Measurements from ENCODE around the gene DEAF1. TPM values are rescaled to one million over a fixed set of nuclear protein-coding genes. Genes with fewer than 3 reads are reported as not detected.

The DEAF1 gene
- total RNA-seq, 1 experiment from 2014 or later = 62.2 TPM

DNA sequence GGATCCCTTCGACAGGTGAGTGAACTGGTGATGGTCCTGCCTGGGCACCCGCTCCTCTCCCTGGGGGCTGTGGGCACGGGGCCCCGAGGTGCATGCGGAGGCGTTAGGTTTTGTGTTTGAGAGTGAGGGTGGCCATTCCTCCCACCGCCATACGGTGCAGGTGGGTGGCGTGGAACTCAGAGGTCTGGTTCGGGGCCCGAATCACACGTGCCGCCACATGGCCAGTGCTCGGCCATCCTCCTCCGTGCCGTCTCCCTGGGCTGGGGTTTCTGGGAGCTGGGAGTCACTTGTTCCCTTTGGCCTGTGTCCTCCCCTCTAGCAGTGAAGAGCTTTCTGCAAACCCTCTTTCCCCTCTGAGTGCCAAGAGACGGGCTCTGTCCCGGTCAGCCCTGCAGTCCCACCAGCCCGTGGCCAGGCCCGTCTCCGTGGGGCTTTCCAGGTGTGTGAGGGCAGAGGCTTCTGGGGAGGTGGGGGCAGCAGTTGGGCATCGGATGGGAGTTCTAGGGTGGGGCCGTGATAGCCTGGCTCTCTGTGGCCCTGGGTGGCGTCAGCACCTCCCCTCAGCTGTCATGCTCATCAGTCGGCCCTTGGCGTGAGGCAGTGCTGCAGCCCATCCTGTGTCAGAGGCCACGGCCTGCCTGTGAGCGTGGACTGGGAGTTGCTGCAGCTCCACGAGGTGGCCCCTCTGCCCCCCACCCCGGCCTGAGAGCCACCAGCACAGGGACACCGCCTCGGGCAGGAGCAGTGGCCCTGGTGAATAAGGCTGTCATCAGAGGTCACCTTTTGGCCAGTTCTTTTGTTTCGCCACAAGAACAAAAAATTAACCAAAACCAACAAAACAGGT, 89.5 kb downstream of the DEAF1 start:
- peaks cover 43% of the 10 kb centered on the region for H3K36me3 Mint-ChIP-seq
- no peak overlapping the region; the same call in 1 of the 2 replicates for H3K27ac Mint-ChIP-seq
- ChIA-PET CTCF (interaction anchor here (0.8 to 1.1 kb wide), 2 partner anchors 35 to 58 kb away, joined by 3 read pairs; no protein-coding TSS in a partner anchor), POLR2A (no interaction called here)
- no peak overlapping the region for H3K4me3 Mint-ChIP-seq
- no peaks in the 10 kb centered on the region for H3K4me1 Mint-ChIP-seq
- no peaks in the 10 kb centered on the region for H3K27me3 Mint-ChIP-seq (ENCODE audit: low read depth)
- DNase-seq (ENCODE audit: low spot score) (no peak), ATAC-seq (no peak)
- no peaks in the 10 kb centered on the region for H3K9me3 Mint-ChIP-seq
- TF ChIP-seq, protein P1, sequence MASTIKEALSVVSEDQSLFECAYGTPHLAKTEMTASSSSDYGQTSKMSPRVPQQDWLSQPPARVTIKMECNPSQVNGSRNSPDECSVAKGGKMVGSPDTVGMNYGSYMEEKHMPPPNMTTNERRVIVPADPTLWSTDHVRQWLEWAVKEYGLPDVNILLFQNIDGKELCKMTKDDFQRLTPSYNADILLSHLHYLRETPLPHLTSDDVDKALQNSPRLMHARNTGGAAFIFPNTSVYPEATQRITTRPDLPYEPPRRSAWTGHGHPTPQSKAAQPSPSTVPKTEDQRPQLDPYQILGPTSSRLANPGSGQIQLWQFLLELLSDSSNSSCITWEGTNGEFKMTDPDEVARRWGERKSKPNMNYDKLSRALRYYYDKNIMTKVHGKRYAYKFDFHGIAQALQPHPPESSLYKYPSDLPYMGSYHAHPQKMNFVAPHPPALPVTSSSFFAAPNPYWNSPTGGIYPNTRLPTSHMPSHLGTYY (CRISPR knock-in tag; IDR thresholded peaks at IDR 0.05) = no peak
- TF ChIP-seq, protein P2, sequence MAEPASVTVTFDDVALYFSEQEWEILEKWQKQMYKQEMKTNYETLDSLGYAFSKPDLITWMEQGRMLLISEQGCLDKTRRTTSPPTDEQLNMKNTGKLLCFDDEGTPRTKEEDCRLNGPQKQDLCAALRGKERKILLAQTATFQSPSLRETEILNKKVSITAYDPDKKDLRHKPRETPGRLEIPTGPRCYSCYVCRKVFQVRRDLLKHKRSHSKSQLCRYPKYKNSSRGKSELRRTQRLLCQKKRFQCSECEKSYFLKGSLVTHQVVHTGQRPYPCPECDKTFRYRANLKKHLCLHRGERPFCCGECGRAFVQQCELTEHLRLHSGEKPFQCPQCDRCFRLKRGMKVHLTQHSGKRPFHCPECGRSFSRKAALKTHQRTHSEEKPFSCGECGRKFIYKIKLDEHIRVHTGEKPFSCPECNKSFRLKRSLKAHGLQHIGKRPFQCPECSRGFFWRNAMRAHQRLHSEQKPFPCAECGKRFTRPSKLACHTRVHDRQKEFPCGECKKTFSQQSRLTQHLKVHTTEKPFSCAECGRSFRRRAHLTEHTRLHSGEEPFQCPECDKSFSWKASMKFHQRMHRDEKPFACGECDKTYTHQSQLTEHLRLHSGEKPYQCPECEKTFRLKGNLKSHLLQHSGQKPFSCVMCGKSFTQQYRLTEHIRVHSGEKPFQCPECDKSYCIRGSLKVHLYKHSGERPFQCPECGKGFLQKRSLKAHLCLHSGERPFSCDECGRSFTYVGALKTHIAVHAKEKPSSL (CRISPR knock-in tag; conservative IDR thresholded peaks at IDR 0.05) = no peak
- TF ChIP-seq SOX15 (CRISPR knock-in tag; IDR thresholded peaks at IDR 0.05) (no peak), ZNF138 (CRISPR knock-in tag; conservative IDR thresholded peaks at IDR 0.05) (no peak), ZNF416 (CRISPR knock-in tag; IDR thresholded peaks at IDR 0.05) (no peak), JUN (CRISPR knock-in tag; IDR thresholded peaks at IDR 0.05) (no peak), FOXJ3 (CRISPR knock-in tag; IDR thresholded peaks at IDR 0.05; ENCODE audit: borderline replicate concordance) (no peak)

DNA sequence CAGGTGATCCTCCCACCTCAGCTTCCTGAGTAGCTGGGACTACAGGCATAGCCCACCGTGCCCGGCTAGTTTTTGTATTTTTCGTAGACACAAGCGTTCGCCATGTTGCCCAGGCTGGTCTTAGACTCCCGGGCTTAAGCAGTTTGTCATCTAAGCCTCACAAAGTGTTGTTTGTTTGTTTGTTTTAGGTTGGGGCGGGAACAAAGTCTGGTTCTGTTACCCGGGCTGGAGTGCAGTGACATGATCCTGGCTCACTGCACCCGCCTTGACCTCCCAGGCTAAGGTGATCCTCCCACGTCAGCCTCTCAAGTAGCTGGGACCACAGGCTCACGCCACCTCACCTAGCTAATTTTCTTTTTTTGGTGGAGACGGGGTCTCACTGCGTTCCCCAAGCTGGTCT, 91.9 kb downstream of the DEAF1 start:
- Mint-ChIP-seq H3K27me3 (ENCODE audit: low read depth) (no peaks in the 10 kb centered on the region), H3K4me3 (no peak overlapping the region), H3K4me1 (no peaks in the 10 kb centered on the region), H3K27ac (no peak overlapping the region), H3K36me3 (peaks cover 52% of the 10 kb centered on the region), H3K9me3 (no peaks in the 10 kb centered on the region)
- POLR2A ChIA-PET = interaction anchor here (0.7 kb wide), 1 partner anchor 118 kb away, joined by 9 read pairs; no protein-coding TSS in a partner anchor
- TF ChIP-seq GTF2I (CRISPR knock-in tag; conservative IDR thresholded peaks at IDR 0.05) = no peak
- TF ChIP-seq, protein P3, sequence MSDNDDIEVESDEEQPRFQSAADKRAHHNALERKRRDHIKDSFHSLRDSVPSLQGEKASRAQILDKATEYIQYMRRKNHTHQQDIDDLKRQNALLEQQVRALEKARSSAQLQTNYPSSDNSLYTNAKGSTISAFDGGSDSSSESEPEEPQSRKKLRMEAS (CRISPR knock-in tag; IDR thresholded peaks at IDR 0.05) = no peak
- no peak for TF ChIP-seq ZNF416 (CRISPR knock-in tag; IDR thresholded peaks at IDR 0.05)
- TF ChIP-seq MXD4 (CRISPR knock-in tag; IDR thresholded peaks at IDR 0.05; ENCODE audit: borderline replicate concordance) = no peak
- TF ChIP-seq, protein P4, sequence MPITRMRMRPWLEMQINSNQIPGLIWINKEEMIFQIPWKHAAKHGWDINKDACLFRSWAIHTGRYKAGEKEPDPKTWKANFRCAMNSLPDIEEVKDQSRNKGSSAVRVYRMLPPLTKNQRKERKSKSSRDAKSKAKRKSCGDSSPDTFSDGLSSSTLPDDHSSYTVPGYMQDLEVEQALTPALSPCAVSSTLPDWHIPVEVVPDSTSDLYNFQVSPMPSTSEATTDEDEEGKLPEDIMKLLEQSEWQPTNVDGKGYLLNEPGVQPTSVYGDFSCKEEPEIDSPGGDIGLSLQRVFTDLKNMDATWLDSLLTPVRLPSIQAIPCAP (CRISPR knock-in tag; IDR thresholded peaks at IDR 0.05) = no peak
- TF ChIP-seq ATF1 (CRISPR knock-in tag; IDR thresholded peaks at IDR 0.05) = no peak
- ATAC-seq (no peak), DNase-seq (ENCODE audit: low spot score) (no peak)
- CTCF ChIA-PET = no interaction called here

DNA sequence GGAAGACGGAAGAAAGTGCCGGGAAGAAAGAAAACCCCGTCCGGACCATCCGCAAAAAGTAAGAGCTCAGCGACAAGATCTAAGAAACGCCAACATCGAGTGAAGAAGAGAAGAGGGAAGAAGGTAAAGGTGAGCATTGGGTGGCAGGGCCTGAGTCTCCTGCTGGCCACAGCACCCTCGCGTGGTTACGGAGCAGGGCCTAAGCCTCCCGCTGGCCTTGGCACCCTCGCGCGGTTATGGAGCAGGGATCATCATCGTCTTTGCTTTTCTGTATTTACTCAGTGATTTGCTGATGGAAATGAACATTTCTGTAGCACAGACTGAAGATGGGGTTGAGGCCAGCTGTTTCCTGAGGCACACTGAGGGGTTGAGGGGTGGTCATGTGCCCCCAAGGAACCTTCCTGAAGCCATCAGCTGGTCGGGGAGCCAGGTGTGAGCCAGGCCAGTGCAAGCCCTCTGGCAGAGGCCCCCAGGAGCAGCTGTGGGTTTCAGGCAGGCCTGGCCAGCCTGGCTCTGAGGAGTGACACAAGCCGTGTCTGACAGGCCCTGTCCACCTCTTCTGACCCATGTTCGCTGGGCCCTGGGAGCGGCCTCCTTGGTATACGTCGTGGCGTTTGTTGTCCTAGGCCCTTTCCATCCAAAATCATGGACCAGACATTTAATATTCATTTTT, 93.3 kb downstream of the DEAF1 start:
- H3K9me3 Mint-ChIP-seq = no peaks in the 10 kb centered on the region
- H3K4me3 Mint-ChIP-seq = no peak overlapping the region
- ChIA-PET CTCF (interaction anchor here (0.7 kb wide), 1 partner anchor 42 kb away, joined by 3 read pairs; no protein-coding TSS in a partner anchor), POLR2A (no interaction called here)
- H3K4me1 Mint-ChIP-seq = no peaks in the 10 kb centered on the region
- no peak for ATAC-seq
- H3K36me3 Mint-ChIP-seq = peaks cover 51% of the 10 kb centered on the region
- no peak for DNase-seq (ENCODE audit: low spot score)
- H3K27ac Mint-ChIP-seq = no peak overlapping the region
- H3K27me3 Mint-ChIP-seq (ENCODE audit: low read depth) = no peaks in the 10 kb centered on the region
- TF ChIP-seq, protein P5, sequence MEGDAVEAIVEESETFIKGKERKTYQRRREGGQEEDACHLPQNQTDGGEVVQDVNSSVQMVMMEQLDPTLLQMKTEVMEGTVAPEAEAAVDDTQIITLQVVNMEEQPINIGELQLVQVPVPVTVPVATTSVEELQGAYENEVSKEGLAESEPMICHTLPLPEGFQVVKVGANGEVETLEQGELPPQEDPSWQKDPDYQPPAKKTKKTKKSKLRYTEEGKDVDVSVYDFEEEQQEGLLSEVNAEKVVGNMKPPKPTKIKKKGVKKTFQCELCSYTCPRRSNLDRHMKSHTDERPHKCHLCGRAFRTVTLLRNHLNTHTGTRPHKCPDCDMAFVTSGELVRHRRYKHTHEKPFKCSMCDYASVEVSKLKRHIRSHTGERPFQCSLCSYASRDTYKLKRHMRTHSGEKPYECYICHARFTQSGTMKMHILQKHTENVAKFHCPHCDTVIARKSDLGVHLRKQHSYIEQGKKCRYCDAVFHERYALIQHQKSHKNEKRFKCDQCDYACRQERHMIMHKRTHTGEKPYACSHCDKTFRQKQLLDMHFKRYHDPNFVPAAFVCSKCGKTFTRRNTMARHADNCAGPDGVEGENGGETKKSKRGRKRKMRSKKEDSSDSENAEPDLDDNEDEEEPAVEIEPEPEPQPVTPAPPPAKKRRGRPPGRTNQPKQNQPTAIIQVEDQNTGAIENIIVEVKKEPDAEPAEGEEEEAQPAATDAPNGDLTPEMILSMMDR (IDR thresholded peaks at IDR 0.05) = no peak
- TF ChIP-seq, protein P2 (CRISPR knock-in tag; conservative IDR thresholded peaks at IDR 0.05) = no peak
- TF ChIP-seq NR3C1 (CRISPR knock-in tag; conservative IDR thresholded peaks at IDR 0.05; ENCODE audit: low read depth) = no peak
- TF ChIP-seq, protein P6, sequence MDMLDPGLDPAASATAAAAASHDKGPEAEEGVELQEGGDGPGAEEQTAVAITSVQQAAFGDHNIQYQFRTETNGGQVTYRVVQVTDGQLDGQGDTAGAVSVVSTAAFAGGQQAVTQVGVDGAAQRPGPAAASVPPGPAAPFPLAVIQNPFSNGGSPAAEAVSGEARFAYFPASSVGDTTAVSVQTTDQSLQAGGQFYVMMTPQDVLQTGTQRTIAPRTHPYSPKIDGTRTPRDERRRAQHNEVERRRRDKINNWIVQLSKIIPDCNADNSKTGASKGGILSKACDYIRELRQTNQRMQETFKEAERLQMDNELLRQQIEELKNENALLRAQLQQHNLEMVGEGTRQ (CRISPR knock-in tag; IDR thresholded peaks at IDR 0.05) = no peak
- TF ChIP-seq, protein P7, sequence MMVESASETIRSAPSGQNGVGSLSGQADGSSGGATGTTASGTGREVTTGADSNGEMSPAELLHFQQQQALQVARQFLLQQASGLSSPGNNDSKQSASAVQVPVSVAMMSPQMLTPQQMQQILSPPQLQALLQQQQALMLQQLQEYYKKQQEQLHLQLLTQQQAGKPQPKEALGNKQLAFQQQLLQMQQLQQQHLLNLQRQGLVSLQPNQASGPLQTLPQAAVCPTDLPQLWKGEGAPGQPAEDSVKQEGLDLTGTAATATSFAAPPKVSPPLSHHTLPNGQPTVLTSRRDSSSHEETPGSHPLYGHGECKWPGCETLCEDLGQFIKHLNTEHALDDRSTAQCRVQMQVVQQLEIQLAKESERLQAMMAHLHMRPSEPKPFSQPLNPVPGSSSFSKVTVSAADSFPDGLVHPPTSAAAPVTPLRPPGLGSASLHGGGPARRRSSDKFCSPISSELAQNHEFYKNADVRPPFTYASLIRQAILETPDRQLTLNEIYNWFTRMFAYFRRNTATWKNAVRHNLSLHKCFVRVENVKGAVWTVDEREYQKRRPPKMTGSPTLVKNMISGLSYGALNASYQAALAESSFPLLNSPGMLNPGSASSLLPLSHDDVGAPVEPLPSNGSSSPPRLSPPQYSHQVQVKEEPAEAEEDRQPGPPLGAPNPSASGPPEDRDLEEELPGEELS (CRISPR knock-in tag; IDR thresholded peaks at IDR 0.05) = no peak

All from WTC11 (cell line).